Measurements from ENCODE around the gene SORCS2.

The SORCS2 gene

GRCh38 chr4:7223541-7223940 is 31.2 kb downstream of the SORCS2 start:
- no peak for DNase-seq (ENCODE audit: low spot score)
- in situ Hi-C loops (cut with MboI; ENCODE audit: low pct_unique_long_range_greater_than_20kb, low sequenced_read_pairs, unreplicated experiment) = loop anchor here (25.0 kb wide), 1 partner anchor 489 kb away; no protein-coding TSS in a partner anchor
- no peak for TF ChIP-seq CTCF (IDR thresholded peaks at IDR 0.05; ENCODE audit: extremely low read depth, insufficient read depth, missing control alignments)

GRCh38 chr4:7224001-7224400 is 31.7 kb downstream of the SORCS2 start:
- no peak for TF ChIP-seq CTCF (IDR thresholded peaks at IDR 0.05; ENCODE audit: extremely low read depth, insufficient read depth, missing control alignments)
- no peak for DNase-seq (ENCODE audit: low spot score)
- in situ Hi-C loops (cut with MboI; ENCODE audit: low pct_unique_long_range_greater_than_20kb, low sequenced_read_pairs, unreplicated experiment) = loop anchor here (25.0 kb wide), 1 partner anchor 488 kb away; no protein-coding TSS in a partner anchor

GRCh38 chr4:7224878-7225533 is 32.7 kb downstream of the SORCS2 start:
- in situ Hi-C loops (cut with MboI; ENCODE audit: low pct_unique_long_range_greater_than_20kb, low sequenced_read_pairs, unreplicated experiment) = loop anchor here (25.0 kb wide), 1 partner anchor 487 kb away; no protein-coding TSS in a partner anchor

GRCh38 chr4:7226439-7226838 is 34.1 kb downstream of the SORCS2 start:
- in situ Hi-C loops (cut with MboI; ENCODE audit: low pct_unique_long_range_greater_than_20kb, low sequenced_read_pairs, unreplicated experiment) = no loop called here
- TF ChIP-seq CTCF (IDR thresholded peaks at IDR 0.05; ENCODE audit: extremely low read depth, insufficient read depth, missing control alignments) = no peak
- DNase-seq (ENCODE audit: low spot score) = no peak

More at GRCh38 chr4:7224878-7225533, 32.7 kb downstream of the SORCS2 start:
- no peak for TF ChIP-seq CTCF (IDR thresholded peaks at IDR 0.05; ENCODE audit: extremely low read depth, insufficient read depth, missing control alignments)
- DNase-seq (ENCODE audit: low spot score) = no peak

GRCh38 chr4:7227008-7227407 is 34.7 kb downstream of the SORCS2 start:
- DNase-seq (ENCODE audit: low spot score) = no peak
- TF ChIP-seq CTCF (IDR thresholded peaks at IDR 0.05; ENCODE audit: extremely low read depth, insufficient read depth, missing control alignments) = no peak
- in situ Hi-C loops (cut with MboI; ENCODE audit: low pct_unique_long_range_greater_than_20kb, low sequenced_read_pairs, unreplicated experiment) = no loop called here

- in situ Hi-C loops (cut with MboI; ENCODE audit: low pct_unique_long_range_greater_than_20kb, low sequenced_read_pairs, unreplicated experiment) = no loop called here
- no peak for DNase-seq (ENCODE audit: low spot score)
- no peak for TF ChIP-seq CTCF (IDR thresholded peaks at IDR 0.05; ENCODE audit: extremely low read depth, insufficient read depth, missing control alignments)
These were observed 36.4 kb downstream of the SORCS2 start for GRCh38 chr4:7228734-7229133.
